Naive thymus-derived CD8-positive, alpha-beta T cell (primary cell): ENCODE data around the gene ITPKB. TPM values are rescaled to one million over a fixed set of nuclear protein-coding genes. Genes with fewer than 3 reads are reported as not detected.
"Not testable (repeated sequence)": the region's sequence is repeated elsewhere in the genome, so short reads cannot be mapped to it uniquely, and the experiment has no call there.

Experiments used
- ATAC-seq, 2 donors: fragments of 150-1000 bp; cut with Tn5 transposase in 1 of 2; sonication (Bioruptor Pico), chemical (Tn5 transposase) in 1 of 2; 1 replicate in 1 of 2; 2 replicates in 1 of 2; pipeline ENCODE4 v1.10.0; 2021; ENCODE audit warnings: mild to moderate bottlenecking in 2 of 2, moderate library complexity in 2 of 2
- POLR2A ChIA-PET: fragments of 350-600 bp; sonication (Branson Sonifier 250); formaldehyde crosslinking; loops from one replicate; lab custom pipeline; 2021; ENCODE audit warnings: antibody characterized with exemption; lab: Charles Lee
- DNase-seq, 10 donors: peaks; one replicate each; pipeline versions ENCODE4 v3.0.0 to v3.0.0-alpha.2; 2020 to 2022
- H3K27ac Mint-ChIP-seq, 10 donors: one replicate each; pipeline ENCODE4 v1.8.0; 2020 to 2022; ENCODE audit warnings: mild to moderate bottlenecking in 10 of 10, mixed read lengths in 10 of 10, moderate library complexity in 4 of 10, inconsistent platforms in 1 of 10
- H3K27me3 Mint-ChIP-seq, 5 donors: one replicate each; pipeline ENCODE4 v1.8.0; 2021 to 2022; ENCODE audit warnings: mixed read lengths in 5 of 5
- H3K36me3 Mint-ChIP-seq, 3 donors: one replicate each; pipeline ENCODE4 v1.8.0; 2020 to 2022; ENCODE audit warnings: mixed read lengths in 3 of 3, mild to moderate bottlenecking in 2 of 3, inconsistent platforms in 1 of 3
- H3K4me1 Mint-ChIP-seq, 4 donors: one replicate each; pipeline ENCODE4 v1.8.0; 2021 to 2022; ENCODE audit warnings: mixed read lengths in 4 of 4
- H3K4me3 Mint-ChIP-seq, 10 donors: one replicate each; pipeline ENCODE4 v1.8.0; 2020 to 2022; ENCODE audit warnings: mild to moderate bottlenecking in 10 of 10, mixed read lengths in 10 of 10, moderate library complexity in 6 of 10, inconsistent platforms in 1 of 10
- H3K9me3 Mint-ChIP-seq, 9 donors: one replicate each; pipeline ENCODE4 v1.8.0; 2020 to 2022; ENCODE audit warnings: mixed read lengths in 9 of 9, mild to moderate bottlenecking in 3 of 9, inconsistent platforms in 1 of 9, moderate library complexity in 1 of 9
- polyA plus RNA-seq, 3 donors: library from polyadenylated mRNA; unstranded; fragments of 300-500 nt; fragmentation: Illumina TruSeq; gene quantifications; one replicate each; pipeline ENCODE4 v1.2.3, GENCODE V29; 2021
- total RNA-seq, 8 experiments: library from RNA in 2 of 8; stranded (reverse) in 2 of 8; gene quantifications; one replicate each; pipeline ENCODE4 v1.2.3 and lab custom pipeline; 2021 to 2026

ITPKB gene
- total and polyA plus RNA-seq, 5 experiments from 2014 or later = 72.3 to 185 (median 74.3) TPM

DNA sequence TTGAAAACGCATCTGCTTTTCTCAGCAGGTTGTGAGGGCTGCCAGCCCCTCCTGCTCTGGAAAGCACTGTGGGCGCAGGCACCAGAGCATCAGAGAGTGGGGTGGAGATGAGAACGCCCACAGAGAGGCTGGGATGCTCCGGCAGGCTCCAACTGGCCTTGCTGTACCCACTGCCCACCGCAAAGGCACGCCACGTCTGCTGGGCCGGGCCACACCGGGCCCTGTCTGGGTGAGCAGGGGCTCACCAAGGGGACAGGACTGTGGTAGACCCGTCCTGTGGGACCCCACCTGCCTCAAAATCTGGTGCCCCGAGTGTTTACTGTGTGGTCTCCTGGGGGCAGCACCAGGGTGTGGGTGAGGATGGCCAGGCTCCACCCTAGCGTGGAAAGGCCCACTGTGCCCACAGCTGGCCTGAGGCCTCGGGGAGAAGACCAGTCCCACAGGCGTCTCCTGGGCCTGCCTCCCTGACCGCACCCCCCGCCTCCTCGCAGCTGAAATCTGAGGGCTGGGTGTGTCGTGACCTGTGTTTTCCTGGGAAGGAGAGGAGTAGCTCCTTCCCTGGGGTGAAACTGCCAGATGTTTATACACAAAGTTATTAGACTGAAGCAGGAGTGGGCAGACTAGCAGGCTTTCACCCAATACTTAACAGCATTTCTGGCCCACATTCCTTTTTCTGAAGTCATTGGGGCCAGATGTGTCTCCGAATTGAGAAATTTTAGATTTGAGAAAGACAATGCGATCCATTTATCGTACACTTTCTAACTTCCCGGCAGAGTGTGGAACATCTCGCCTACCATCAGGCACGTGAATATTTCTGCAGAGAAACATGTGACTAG lies 136.7 kb downstream of the ITPKB start:
- no peaks in the 10 kb centered on the region for H3K36me3 Mint-ChIP-seq
- peaks cover 0 to 6% (median 0%) of the 10 kb centered on the region in 4 donors for H3K4me1 Mint-ChIP-seq
- ATAC-seq (no peak), DNase-seq (no peak)
- no peaks in the 10 kb centered on the region for H3K9me3 Mint-ChIP-seq
- peaks cover 0 to 9% (median 3%) of the 10 kb centered on the region in 5 donors for H3K27me3 Mint-ChIP-seq
- H3K4me3 Mint-ChIP-seq = no peak overlapping the region
- no peak overlapping the region for H3K27ac Mint-ChIP-seq
- POLR2A ChIA-PET = no interaction called here

DNA sequence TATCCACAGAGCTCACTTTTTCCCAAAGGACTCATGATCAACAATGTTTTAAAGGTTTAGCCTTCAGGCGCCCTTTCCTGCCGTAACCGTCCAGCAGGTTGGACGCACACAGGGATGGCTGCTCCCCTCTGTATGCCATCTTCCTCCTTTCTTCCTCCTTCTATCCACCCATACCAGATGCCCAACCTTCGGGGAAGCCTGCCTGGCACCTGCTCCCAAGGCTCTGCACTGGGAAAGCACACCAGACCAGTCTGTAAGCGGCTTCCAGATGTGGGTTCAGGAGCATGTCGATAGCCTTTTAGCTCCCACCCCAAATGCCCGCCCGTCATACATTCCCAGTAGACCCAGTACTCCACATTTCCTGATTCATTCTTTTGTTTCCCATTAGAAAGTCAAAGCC lies 137.6 kb downstream of the ITPKB start:
- Mint-ChIP-seq H3K4me3 (no peak overlapping the region), H3K27ac (peak overlapping the region in 2 of 10 donors; percentile 11 to 49), H3K27me3 (peaks cover 0 to 10% (median 3%) of the 10 kb centered on the region in 5 donors), H3K9me3 (no peaks in the 10 kb centered on the region), H3K36me3 (no peaks in the 10 kb centered on the region), H3K4me1 (peaks cover 0 to 6% (median 0%) of the 10 kb centered on the region in 4 donors)
- DNase-seq = no peak
- ATAC-seq = no peak
- POLR2A ChIA-PET = no interaction called here

DNA sequence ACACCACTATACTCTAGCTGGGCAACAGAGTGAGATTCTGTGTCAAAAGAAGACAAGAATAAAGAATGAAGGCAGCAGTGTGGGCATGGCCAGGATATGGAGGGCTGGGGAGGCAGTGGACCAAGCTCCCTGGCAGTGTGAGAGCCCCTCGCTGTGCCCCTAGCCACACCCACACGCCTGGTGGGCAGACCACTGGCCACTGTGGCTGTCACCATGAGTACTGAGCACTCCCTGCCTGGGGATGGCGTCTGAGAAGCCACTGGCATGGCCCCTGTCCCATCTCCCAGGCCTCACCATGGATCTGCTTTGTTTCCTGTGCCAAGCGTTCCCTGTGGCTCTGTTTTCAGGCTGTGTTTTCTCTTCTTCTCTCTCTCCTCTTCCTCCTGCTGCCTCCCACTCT lies 138.8 kb downstream of the ITPKB start:
- peaks cover 0 to 4% (median 0%) of the 10 kb centered on the region in 3 donors for H3K36me3 Mint-ChIP-seq
- H3K27me3 Mint-ChIP-seq = peaks cover 0 to 10% (median 3%) of the 10 kb centered on the region in 5 donors
- no peak for DNase-seq
- H3K27ac Mint-ChIP-seq = peak overlapping the region in 1 of 10 donors; percentile 34
- POLR2A ChIA-PET = no interaction called here
- H3K9me3 Mint-ChIP-seq = peaks cover 0 to 7% (median 0%) of the 10 kb centered on the region in 9 donors
- no peak for ATAC-seq
- H3K4me1 Mint-ChIP-seq = peaks cover 0 to 6% (median 0%) of the 10 kb centered on the region in 4 donors
- H3K4me3 Mint-ChIP-seq = no peak overlapping the region

DNA sequence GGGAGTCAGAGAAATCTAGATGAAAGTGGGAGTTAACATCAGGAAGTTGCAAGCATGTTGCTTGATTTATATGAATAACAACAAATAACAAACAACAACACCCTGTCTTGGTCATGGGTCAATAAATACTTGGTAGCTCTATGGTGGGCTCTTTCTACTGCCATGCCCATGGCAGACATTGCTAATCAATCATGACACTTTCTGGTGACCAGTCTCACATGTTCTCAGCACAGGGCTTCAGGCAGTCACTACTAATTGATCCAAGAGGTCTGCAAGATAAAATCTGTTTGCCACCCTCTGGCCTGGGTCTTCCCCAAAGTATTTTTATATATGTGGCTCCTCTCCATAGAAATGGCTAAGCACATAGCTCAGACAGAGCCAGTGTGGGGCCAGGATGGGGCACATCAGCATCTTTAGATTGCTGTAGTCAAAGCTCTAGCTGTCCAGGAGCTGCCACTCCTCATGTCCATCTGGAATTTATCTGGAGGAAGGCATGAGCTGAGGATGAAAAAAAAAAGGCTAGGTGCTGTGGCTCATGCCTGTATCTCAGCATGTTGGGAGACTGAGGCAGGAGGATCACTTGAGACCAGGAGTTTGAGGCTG lies 139.3 kb downstream of the ITPKB start:
- no peak for ATAC-seq
- Mint-ChIP-seq H3K4me1 (peaks cover 0 to 6% (median 0%) of the 10 kb centered on the region in 4 donors), H3K27me3 (peaks cover 0 to 10% (median 3%) of the 10 kb centered on the region in 5 donors), H3K36me3 (peaks cover 0 to 5% (median 0%) of the 10 kb centered on the region in 3 donors), H3K9me3 (peaks cover 0 to 7% (median 0%) of the 10 kb centered on the region in 9 donors), H3K4me3 (no peak overlapping the region), H3K27ac (peak overlapping the region in 1 of 10 donors; percentile 34)
- POLR2A ChIA-PET = no interaction called here
- DNase-seq = no peak

DNA sequence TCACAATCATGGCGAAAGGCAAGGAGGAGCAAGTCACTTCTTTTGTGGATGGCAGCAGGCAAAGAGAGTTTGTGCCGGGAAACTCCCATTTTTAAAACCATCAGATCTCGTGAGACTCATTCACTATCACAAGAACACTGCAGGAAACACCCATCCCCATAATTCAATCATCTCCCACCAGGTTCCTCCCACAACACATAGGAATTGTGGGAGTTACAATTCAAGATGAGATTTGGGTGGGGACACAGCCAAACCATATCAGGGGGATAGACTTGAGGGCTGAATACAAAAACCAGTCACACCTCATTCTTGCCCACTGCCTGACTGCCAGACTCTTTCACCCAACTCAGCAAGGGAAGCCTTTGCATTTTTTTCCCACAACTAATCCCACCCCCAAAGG lies 140.1 kb downstream of the ITPKB start:
- H3K9me3 Mint-ChIP-seq, DNase-seq, H3K4me1 Mint-ChIP-seq, H3K36me3 Mint-ChIP-seq, H3K4me3 Mint-ChIP-seq, POLR2A ChIA-PET, ATAC-seq, H3K27ac Mint-ChIP-seq: not testable (repeated sequence)
- H3K27me3 Mint-ChIP-seq = peaks cover 0 to 11% (median 5%) of the 10 kb centered on the region in 5 donors

DNA sequence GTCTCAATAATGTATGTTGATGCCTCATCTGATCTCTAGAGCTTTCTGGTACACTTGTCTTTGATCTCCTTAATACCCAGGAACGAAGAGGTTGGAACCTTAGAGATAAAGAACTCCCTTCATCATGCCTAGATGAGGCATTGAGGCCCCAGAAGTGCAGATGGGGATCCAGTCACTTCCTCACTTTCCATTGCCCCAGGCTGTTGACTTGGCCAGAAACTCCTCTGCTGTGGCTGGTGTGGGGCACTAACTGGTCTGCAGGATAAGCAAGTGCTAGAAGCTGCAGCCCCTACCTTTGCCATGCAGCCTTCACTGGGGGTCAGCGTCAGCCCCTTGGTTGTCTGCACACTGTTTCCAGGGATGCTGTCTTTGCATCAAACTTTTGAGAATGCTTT lies 140.6 kb downstream of the ITPKB start:
- no peak overlapping the region for H3K4me3 Mint-ChIP-seq
- DNase-seq (no peak), ATAC-seq (no peak)
- H3K27ac Mint-ChIP-seq = peak overlapping the region in 1 of 10 donors; percentile 25
- H3K4me1 Mint-ChIP-seq = peaks cover 0 to 3% (median 0%) of the 10 kb centered on the region in 4 donors
- H3K27me3 Mint-ChIP-seq = peaks cover 0 to 16% (median 6%) of the 10 kb centered on the region in 5 donors
- POLR2A ChIA-PET = no interaction called here
- H3K9me3 Mint-ChIP-seq = peaks cover 0 to 7% (median 0%) of the 10 kb centered on the region in 9 donors
- H3K36me3 Mint-ChIP-seq = peaks cover 0 to 5% (median 0%) of the 10 kb centered on the region in 3 donors

DNA sequence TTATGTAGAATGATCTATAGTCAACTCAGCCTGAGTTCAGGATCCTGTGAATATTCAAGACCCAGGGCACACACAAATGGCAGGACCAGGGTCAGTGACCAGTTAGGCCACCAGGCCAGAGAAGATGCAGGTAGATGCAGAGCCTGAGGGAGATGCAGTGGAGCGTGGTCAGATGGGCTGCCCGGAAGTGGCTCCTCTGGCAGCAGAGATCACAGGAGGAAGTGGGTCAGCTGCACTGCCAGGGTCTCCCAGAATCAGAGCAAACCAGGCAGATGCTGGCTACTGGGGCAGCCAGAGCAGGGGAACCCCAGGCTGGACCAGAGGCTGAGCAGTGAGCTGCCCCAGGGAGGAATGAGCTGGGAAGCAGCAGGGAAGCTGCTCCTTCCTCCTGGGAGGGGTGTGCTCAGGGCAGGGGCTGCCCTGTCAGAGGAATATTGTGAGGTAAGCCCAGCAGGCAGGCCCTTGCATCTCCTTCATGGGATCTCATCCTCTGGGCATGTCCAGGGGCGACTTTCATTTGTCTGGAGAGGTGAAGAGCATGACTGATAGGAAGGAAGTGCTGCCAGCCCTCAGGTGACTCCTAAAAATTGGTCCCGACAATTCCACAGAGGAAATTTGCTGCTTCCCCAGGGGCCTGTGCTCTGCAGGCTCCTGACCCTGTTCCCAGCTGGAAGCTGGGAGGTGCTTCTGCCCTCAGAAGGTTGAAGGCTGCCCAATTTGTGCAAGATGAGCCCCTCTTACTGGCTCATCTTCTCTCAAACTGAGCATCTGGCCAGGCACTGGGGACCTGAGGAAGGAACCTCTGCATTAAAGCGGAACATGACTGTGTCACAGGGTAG lies 141.2 kb downstream of the ITPKB start:
- H3K4me3 Mint-ChIP-seq = no peak overlapping the region
- H3K9me3 Mint-ChIP-seq = peaks cover 0 to 7% (median 0%) of the 10 kb centered on the region in 9 donors
- peaks cover 0 to 3% (median 0%) of the 10 kb centered on the region in 4 donors for H3K4me1 Mint-ChIP-seq
- no peak for DNase-seq
- H3K27me3 Mint-ChIP-seq = peaks cover 0 to 21% (median 7%) of the 10 kb centered on the region in 5 donors
- POLR2A ChIA-PET = no interaction called here
- peaks cover 0 to 5% (median 0%) of the 10 kb centered on the region in 3 donors for H3K36me3 Mint-ChIP-seq
- ATAC-seq = no peak
- H3K27ac Mint-ChIP-seq = peak overlapping the region in 1 of 10 donors; percentile 73

DNA sequence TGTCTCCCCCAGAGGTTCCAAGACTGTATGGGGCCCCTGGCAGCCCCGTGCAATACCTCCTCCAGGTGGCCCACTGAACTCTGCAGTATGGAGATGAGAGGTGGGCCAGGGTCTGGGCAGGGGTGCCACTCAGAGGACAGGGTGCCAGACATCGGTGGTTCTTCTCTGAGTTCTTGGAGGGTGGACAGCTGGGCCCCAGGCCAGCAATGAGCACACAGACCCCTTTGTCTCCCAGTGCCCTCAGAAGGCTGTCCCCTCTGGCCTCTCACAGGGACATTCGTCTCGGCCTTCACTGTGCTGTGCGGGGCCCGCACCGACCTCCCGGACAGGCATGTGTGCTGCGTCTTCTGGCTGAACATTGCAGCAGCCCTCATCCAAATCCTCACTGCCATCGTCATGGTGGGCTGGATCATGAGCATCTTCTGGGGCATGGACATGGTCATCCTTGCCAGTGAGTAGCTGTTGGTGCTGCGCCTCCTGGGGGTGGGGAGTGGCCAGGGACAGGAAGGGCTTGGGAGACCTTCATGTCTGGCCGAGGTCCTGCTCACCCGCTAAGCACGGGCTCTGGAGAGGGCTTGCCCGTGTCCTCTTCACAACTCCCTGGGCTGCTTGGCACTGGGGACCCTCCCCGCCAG lies 142.4 kb downstream of the ITPKB start:
- POLR2A ChIA-PET = no interaction called here
- H3K27me3 Mint-ChIP-seq = peaks cover 2 to 21% (median 10%) of the 10 kb centered on the region in 5 donors
- peaks cover 0 to 3% (median 0%) of the 10 kb centered on the region in 4 donors for H3K4me1 Mint-ChIP-seq
- DNase-seq = no peak
- ATAC-seq = no peak
- peaks cover 0 to 5% (median 0%) of the 10 kb centered on the region in 3 donors for H3K36me3 Mint-ChIP-seq
- no peak overlapping the region for H3K27ac Mint-ChIP-seq
- H3K9me3 Mint-ChIP-seq = peaks cover 0 to 7% (median 0%) of the 10 kb centered on the region in 9 donors
- H3K4me3 Mint-ChIP-seq = no peak overlapping the region

DNA sequence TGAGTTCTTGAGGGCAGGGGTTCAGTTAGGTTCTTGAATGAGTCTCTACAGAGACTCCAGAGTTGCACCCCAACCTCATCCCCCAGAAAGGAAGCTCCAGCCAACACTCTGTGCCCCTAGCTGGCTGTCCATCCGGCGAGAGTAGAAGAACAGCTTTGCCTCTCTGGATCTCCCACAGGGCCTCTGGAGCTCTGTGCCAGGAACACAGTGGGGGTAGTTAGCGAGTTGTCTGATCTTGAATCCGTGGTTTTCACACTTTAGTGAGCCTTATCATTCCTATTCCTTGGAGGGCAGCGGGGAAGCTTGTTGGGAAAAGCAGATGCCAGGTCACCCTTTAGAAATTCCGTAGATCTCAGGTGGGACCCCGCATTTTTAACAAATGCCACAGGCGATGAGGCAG lies 145.5 kb downstream of the ITPKB start:
- H3K9me3 Mint-ChIP-seq = peaks cover 0 to 7% (median 0%) of the 10 kb centered on the region in 9 donors
- no peak for DNase-seq
- no peak for ATAC-seq
- peak overlapping the region in 1 of 10 donors; percentile 15 for H3K4me3 Mint-ChIP-seq
- peaks cover 0 to 5% (median 0%) of the 10 kb centered on the region in 3 donors for H3K36me3 Mint-ChIP-seq
- H3K27me3 Mint-ChIP-seq = peaks cover 2 to 33% (median 14%) of the 10 kb centered on the region in 5 donors
- POLR2A ChIA-PET = no interaction called here
- H3K27ac Mint-ChIP-seq = peak overlapping the region in 2 of 10 donors; percentile 17 to 48
- peaks cover 0 to 3% (median 0%) of the 10 kb centered on the region in 4 donors for H3K4me1 Mint-ChIP-seq

DNA sequence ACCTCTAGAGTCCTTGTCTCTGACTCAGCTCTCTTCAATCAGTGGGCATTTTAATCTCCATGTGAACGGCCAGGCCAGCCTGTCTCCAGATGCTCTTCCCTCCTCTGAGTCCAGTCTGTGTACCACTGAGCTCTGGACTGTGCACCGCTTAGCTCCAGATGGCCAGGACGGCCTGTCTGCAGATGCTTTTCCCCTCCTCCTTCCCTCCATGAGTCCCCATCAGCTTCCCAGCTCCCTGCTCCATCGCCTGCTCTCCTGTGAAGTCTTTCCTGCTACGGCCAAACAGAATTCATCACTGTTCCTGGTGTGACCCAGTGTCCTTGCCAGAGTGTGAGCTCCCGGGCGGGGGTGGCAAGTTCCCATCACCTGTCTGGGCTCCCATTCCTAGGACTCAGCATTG lies 148.5 kb downstream of the ITPKB start:
- POLR2A ChIA-PET = no interaction called here
- no peak for ATAC-seq
- peaks cover 0 to 4% (median 0%) of the 10 kb centered on the region in 3 donors for H3K36me3 Mint-ChIP-seq

DNA sequence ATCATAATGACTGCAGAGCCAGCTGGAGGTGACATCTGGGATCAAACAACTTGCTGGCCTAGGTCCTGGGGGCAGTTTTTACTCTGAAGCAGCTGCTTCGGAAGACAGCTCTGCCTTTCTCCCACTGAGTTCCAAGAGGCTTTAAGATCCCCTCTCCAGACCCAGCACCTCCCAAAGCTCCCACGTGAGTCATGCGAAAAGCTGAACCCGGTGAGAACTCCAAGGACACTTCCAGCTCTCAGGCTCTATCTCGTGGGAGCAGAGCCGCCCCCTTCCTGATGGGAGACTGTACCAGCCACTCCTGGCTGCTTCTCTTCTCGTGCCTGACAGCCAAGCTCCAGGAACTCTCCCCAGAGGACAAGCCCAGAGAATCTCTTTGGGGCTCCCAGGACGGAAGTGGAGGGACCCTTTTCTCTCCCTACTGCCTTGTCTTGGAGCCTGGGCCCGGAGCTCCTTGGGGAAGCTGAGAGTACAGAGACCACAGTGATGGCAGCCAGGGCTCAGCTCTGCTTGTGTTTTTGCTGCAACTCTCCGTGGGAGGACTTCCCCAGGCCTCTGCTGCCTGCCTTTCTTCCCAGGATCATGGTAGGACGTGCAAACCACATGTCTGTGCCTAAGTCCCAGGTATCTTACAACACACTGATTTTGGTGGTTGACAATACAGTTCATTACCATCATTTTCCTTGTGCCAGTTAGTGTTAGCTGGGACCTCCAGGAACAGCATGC lies 149.9 kb downstream of the ITPKB start:
- no peak for ATAC-seq
- Mint-ChIP-seq H3K9me3 (no peaks in the 10 kb centered on the region), H3K27me3 (peaks cover 2 to 24% (median 11%) of the 10 kb centered on the region in 5 donors), H3K4me3 (no peak overlapping the region), H3K4me1 (no peaks in the 10 kb centered on the region), H3K27ac (no peak overlapping the region), H3K36me3 (no peaks in the 10 kb centered on the region)
- POLR2A ChIA-PET = no interaction called here
- no peak for DNase-seq

More for the DNA sequence above, 148.5 kb downstream of the ITPKB start:
- Mint-ChIP-seq H3K27me3 (peaks cover 2 to 24% (median 12%) of the 10 kb centered on the region in 5 donors), H3K27ac (no peak overlapping the region), H3K4me3 (peak overlapping the region in 1 of 10 donors; percentile 34), H3K4me1 (no peaks in the 10 kb centered on the region), H3K9me3 (peaks cover 0 to 4% (median 0%) of the 10 kb centered on the region in 9 donors)
- no peak for DNase-seq
